GM18909 (cell line): ENCODE results near the gene RPRML.

Experiments used
- ATAC-seq: cut with Tn5 transposase; IDR thresholded peaks from one replicate; pipeline ENCODE4 v1.9.1; 2021; ENCODE audit warnings: mild to moderate bottlenecking; ENCODE audit not compliant: unreplicated experiment, poor library complexity

Gene RPRML

DNA sequence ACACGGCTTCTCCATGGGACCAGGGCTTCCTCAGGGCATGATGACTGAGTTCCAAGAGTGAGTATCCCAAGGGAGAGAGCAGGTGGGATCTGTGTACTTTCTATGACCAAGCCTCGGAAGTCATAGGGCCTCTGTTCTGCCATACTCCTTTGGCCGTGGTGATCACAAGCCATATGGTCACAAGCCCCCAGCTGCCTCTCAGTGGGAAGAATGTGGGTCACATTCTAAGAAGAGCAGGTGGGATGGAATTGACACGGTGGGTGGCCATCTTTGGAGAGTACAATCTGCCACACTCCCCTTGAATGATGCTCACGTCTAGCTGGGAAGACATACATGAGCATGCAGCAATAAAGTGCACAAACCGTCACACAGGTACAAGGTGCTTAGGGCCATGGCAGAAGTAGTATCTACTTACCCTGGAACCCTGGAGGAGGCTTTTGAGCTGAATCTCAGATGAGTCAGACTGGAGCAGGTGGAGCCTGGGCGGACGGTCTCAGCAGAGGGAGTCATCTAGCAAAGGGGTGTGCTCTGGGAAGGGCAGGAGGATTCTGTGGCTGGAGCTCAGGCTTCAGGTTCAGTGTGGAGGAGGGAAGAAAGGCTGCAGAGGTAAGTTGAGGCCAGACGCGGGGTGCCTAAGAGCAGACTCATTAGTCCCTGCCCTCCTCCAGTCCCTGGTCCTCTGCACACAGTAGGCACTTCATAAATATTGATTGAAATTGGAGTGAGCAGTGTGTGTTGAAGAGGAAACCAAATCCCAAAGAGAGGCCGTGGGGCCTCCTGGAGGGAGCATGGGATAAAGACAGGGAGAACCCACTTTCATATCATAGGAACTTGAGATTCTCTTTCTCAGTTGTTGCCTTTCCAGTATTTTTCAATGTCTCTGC, 29.5 kb downstream of the RPRML start:
- no peak for ATAC-seq

DNA sequence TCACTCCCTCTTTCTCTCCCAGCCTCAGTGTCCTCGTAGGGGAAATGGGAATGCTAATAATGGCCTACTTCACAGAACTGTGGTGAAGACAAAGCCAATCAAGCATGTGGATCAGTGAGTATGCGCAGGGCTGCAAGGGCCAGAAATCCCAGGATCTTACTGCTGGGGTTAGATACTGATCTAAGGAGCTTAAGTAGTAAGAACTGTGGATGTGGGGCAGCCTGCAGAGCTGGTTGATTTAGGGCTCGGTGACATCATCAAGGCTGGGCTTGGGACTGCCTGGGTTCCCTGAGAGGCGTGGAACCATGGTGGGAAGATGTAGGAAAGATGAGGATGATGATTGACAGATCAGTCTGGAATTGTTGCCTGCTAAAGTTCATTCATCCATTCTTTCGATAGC, 30.5 kb downstream of the RPRML start:
- no peak for ATAC-seq

DNA sequence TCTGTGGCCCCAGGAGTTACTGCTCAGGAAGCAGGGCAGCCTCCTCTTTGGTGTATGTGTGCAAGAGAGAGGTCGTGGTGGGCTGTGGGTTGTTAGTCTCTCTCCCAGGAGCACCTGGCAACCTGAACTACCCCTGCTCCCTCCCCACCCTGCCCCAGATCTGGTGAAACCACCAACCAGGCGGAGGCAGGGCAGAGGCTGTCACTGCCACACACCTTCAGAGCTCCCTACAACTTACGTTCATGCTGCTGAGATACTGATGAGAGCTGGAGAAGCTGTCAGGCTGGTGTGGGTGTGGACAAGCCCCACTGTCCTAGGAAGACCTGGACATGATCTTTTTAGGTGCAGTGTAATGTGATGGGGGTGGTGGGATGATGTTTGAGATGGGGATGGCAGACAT, 31.8 kb downstream of the RPRML start:
- ATAC-seq = no peak

DNA sequence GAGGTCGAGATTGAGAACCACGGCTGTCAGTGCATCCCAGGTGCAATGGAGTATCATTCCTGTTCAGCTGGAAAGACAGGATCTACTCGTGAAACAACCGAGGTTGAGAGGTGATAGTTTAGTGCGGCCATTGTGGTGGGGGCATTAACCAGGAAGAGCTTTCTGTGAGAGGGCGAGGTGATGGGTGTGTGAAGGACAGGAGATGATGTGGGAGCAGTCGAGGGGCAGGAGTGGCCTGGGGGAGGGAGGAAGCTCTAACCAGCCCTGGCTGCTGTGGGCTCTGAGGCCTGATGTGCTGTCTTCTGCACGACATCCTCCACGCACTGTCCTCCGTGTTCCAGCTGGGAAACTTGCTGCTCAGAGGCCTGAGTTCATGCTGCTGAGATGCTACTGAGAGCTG, 34.1 kb downstream of the RPRML start:
- no peak for ATAC-seq

DNA sequence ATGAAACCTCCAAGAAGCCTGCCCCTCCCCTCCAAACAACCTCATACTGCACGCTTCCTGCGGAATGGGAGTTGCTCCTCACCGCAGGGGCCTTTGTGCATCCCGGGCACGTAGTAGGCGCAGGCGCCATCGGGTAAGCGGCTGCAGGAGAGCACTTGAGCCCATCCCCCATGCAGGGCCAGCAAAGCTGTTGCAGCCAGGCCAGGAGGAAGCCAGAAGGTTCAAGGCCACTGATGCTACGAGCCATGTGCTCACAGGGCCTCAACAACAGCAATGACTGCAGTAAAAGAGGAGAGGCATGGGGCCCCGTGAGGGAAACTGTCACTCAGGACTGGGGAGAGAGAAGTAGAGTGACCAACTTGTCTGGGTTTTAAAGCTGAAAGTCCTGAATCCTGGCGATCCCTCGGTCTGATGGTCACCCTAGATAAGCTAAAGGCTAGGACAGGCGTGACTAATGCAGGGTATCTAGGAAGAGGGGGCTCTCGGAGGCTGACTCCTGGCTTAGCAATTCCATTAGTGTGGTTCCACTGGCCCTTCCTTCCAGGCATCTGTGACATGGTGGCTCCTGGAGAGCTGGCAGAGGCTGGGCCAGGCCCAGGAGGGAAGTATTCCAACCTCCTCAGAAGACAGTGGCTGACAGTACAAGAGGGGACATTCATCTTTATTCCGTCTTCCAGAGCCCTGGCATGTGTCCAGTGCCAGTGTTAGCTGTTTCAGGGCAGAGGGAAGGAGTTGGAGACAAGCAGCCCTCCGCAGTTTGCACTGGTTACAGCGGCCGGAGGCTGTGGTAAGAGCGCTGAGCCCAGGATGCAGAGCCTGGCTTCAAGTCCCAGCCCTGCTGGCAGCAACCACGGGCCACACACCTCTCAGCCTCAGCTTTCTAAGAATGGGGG, 35.3 kb downstream of the RPRML start:
- ATAC-seq = no peak

DNA sequence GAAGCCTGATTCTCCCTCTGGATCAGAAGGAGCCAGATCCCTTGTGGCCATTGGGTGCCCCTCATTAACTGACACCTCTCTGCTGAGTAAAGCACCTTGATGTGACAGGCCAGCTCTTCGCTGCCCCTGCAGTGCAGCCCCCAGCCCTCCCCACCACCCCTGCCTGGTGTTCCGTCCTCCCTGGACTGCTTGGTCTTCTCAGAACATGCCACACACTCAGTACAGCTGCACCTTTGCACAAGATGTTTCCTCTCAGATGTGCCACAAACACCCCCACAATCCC, 35.9 kb downstream of the RPRML start:
- no peak for ATAC-seq

DNA sequence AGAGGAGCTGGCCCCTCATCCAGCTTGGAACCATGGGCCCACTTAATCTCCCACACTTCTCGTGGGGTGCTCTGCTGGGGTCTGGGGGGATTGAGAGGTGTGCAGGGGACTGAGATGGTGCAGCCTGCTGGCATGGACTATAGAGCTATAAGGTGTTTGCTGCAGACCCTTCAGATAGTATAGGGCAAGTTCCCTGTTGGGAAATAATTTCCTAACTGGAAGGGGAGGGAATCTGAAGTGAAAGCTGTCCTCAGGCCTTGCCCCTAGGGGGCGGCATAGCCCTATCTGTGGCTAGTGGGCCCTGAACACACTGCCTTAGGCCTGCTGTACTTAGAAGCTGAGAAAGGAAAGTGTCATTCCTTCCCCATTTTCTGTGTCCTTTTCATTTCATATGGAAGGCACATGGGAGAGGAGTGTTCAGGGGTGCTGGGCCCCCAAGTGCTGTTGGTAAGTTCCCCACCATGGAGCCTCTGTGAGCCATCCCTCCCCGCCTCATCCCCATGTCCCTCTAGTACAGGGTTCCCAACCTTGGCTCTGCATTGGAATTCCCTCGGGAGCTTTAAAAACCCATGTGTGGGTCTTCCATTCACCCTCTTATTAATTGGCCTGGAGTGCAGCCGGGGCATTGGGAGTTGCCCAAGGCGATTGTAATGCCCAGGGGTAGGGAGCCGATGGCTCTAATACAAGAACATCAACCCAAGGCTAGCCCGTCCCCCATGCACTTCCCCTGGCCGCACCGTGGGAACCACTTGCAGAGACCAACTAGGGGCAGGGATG, 36.4 kb downstream of the RPRML start:
- ATAC-seq = no peak

DNA sequence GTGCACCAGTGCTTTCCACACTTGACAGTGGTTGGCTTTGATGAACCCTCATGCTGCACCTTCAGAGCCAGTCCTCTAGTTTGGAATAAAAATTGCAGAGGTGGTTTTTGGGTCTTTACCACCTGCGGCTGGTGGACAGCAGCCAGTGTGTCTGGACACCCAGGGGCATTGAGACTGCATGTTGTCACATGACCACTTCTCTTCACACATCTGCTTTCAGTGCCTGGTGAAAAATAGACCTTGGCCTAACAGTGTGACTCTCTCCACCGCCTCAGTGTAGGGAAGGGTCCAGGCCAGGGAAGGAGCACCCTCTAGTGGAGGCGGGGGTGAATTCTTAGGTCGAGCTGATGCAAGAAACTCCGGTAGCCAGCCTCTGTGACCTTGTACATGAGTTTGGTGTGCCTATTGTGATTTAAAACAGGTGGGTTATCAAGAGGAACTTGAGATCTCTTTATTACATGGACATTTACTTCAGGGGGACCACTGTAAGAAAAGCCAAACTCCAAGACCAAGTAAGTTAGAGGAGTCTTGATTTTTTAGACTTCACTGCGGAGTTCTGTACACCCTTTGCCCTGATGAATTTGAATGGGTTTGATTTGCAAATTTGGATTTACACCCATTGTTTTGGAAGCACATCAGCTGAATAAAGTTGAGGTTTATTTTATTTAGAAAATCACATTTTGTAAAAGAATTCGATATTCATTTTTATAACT, 38.2 kb downstream of the RPRML start:
- no peak for ATAC-seq

DNA sequence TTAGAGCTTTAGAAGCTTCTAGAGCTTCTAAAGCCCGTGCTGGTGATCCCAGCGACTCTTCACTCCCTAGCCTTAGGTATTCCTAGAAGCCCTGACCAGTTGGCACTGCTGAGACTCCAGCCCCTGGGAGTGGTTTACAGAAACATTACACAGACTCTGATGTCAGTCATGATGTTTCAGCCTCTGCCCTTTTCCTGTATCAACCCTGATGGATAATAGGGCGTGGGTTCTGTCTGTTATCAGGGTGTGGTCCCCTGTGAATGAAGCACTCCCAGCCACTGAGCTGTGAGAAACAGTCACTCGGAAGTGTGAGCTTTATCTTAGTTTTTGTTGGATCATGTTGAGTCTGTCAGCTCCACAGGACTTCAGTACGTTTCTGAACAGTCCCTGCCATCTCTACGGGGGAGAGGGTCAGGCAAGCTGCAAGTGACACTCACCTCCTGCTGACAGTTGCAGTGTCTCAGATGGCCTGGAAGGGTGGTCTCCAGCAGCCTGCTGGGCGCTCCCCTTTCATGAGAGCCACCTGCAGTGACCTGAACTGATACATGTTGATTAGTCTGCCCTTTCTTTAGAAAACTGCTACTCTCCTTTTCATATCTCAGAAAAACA, 43.3 kb downstream of the RPRML start:
- ATAC-seq = no peak

DNA sequence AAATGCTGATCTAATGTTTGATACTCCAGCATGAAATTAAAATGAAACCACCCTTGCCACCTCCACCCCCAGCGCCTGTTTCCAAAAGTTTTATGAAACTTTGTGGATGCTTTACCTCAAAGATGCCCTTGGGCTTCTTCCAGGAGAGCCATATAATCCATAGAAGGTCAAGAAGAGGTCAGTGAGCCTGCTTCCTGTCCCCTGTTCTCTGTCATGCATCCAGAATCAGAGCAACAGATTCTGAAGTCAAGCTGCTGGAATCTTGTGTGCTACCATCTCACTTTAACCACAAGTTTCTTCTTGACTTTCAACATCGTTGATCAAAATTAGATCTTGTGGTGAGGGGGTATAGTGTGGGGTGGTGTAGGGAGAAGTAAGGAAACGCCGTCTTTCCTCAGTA, 47.5 kb downstream of the RPRML start:
- no peak for ATAC-seq

DNA sequence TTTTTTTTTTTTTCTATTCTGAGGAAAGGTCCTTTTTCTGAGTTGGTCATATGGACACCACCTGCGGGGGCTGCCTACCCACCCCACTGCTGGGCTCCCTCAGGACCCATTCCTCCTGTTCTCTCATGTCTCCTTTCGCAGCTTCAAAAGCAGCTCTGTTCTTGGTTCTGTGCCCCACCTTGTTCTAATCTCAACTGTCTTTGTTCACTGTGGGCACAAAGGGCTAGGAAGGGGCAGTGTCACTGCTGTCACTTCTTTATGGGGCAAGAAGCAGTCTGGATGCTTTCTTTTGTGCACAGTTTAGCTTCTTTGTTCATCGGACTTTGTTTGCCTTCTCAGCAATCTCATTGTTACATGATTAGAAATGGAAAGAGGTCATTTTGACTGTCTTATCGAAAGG, 49.0 kb downstream of the RPRML start:
- ATAC-seq = no peak

DNA sequence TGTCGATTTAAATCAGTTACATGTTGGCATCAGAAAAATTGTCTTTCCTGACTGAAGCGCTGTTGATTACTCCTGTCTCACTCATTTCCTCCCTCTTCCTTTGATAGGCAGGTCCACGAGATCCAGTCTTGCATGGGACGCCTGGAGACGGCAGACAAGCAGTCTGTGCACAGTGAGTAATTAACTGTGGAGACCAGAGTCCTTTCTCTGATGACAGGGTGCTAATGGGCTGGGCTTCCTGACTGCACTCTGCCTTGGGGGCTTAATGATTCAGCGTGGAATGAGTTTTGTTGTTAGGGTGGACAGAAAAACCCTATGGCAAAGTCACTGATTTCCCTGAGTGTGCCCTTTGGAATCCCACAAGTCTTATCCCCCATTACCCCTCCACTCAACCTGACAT, 49.6 kb downstream of the RPRML start:
- no peak for ATAC-seq

DNA sequence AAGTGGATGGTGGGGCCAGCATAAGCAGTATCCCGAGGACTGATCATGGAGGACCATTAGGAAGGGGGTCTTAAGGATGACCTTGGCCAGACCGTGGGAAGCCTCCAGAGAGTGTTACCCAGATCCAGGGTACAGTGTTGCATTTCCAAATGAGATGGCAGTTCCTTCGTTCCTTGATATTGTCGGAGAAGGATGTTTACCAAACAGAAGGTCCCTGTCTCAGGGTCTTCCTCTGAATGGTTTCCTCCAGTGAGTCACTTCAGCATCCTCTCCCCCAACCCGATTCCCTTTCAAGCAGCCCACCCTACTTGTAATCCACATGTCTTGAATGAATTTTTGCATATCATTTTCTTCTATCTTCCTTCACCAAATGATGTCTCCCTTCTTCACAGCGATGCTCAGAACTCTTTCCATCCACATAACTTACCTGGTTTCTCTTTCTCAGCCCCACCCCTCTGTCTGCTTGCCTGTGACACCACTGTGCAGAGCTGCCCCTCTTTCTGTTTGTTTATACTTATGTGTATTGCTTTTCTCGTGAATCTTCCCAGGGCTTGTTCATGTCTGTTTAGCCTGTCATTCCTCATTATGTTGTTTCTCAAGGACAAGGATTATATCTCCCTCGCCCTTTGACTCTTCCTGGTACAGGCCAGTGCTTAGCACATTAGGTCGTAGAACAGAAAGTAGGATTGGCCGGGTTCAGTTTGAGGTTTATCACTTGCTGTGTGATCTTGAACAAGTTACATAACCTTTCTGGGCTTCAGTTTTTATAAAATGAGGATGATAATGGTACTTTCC, 50.4 kb downstream of the RPRML start:
- ATAC-seq = no peak
